HG02571 (cell line): Measurements from ENCODE around the gene CEP97.

Experiments used
- ATAC-seq: cut with Tn5 transposase; IDR thresholded peaks from one replicate; pipeline ENCODE4 v1.9.1; 2021; ENCODE audit warnings: mild to moderate bottlenecking, moderate library complexity; ENCODE audit not compliant: unreplicated experiment

Gene CEP97

DNA sequence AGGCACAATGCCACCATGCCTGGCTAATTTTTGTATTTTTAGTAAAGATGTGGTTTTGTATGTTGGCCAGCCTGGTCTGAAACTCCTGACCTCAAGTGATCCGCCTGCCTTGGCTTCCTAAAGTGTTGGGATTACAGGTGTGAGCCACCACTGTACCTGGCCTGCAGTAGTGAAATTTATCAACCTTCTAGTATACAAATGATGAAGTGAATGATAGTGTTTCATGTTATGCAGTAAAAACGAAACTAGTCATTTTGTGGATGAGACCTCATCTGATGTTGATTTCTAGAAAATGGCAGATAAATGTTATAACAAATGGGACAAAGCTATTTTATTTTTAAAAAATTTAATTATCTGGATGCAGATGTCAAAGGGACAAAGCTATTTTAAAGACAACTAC, 87.5 kb downstream of the CEP97 start:
- ATAC-seq: no peak

DNA sequence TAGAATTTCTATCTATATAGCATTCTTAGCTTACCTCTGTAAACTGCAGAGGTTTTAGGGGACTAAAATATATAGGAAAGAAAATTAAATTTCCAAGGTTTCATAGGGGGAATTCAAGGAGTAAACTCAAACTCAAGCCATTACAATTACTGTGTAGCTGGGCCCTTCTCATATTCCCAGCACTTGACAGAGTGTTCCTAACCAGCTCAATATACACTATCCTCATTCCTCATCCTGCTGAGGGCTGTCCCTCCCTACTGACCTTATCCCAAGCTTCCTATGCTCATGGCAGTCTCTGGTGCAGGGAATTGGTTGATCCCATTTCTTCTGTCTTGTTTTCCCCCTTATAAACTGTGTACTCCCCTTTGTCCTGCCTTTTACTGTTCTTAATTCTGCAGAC, 88.5 kb downstream of the CEP97 start:
- ATAC-seq: no peak

DNA sequence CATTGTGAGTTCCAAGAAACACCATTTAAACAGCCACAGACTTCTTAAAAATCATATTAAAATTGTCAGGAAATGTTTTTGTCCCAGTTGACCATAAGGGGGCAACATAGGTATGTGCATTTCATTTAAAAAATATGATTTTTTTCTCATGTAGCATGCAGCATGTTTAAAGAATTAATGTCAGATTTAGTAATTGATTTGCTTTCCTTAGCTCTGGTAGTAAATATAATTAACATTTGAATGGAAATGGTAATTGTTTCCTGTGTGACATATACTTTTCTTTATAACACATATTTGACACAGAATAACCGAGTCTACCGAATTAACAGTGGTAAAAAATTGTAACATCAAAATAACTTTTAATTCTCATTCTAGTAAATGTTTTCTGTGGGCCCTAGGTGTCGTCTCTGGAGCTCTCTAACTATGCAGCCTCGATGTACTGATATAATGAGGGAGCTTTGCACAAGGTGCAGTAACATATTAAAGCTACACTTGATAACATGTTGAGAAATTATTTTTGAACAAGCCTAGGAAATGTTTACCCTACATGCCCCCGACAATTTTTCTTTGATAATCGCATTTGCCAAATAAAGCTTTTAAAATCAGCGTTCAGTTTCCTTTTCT, 89.5 kb downstream of the CEP97 start:
- no peak for ATAC-seq

DNA sequence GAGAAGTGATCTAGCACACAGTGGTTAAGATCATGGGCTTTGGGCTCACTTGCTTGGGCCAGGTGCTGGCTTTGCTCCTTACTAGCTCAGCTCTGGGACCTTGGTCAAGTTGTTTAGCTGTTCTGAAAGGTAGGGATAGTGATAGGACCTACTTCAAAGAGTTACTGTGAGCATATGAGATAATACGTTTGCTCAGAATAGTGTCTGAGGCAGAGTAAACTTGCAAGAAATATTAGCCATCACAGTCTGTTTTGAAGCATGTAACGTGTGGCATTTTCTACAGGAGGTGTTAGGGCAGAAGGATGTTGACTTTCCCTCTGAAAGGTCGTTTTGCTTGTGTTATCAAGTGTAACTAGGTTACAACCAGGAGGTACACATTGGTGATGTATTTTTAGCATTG, 90.4 kb downstream of the CEP97 start:
- ATAC-seq: no peak

DNA sequence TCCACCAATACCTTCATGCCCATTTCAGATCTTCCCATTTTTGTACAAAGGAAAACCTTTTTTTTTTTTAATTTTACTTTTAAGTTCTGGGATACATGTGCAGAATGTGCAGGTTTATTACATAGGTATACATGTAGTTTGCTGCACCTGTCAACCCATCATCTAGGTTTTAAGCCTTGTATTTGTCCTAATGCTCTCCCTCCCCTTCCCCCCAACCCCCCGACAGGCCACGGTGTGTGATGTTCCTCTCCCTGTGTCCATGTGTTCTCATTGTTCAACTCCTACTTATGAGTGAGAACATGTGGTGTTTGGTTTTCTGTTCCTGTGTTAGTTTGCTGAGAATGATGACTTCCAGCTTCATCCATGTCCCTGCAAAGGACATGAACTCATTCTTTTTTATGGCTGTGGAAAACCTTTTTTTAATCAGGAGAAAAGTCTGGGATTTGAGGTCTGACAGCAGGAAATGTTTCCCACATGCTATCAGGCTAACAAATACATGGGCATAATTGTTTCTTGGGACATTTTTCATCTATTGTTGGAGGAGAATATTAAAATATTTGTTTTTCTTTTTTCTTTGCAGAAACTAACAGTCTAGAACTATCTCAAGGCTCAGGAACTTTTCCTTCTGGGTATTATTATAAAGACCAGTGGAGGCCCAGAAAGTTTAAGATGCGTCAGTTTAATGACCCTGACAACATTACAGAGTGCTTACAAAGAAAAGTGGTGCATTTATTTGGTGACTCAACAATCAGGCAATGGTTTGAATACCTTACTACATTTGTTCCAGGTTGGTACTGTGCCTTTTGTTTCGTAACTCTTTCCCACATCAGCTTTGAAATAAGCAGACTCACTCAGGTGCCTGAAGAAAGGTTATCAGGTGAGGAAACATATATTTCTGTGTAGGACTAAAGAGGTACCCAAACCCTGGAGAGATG, 92.1 kb downstream of the CEP97 start:
- no peak for ATAC-seq

DNA sequence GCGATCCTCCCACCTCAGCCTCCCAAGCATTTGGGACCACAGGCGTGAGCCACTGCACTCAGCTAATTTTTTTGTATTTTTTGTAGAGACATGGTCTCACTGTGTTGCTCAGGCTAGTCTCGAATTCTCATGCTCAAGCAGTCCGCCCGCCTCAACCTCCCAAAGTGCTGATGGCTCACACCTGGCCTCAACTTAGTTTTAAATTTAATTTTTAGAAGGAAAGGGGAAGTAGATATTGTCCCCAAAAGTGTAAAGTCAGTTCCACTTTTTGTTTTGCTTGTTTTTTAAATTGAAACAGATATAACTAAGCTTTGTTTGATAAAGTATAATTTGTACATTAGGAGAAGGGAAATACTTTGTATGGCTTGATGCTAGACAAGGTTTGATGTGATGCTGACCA, 93.6 kb downstream of the CEP97 start:
- no peak for ATAC-seq

DNA sequence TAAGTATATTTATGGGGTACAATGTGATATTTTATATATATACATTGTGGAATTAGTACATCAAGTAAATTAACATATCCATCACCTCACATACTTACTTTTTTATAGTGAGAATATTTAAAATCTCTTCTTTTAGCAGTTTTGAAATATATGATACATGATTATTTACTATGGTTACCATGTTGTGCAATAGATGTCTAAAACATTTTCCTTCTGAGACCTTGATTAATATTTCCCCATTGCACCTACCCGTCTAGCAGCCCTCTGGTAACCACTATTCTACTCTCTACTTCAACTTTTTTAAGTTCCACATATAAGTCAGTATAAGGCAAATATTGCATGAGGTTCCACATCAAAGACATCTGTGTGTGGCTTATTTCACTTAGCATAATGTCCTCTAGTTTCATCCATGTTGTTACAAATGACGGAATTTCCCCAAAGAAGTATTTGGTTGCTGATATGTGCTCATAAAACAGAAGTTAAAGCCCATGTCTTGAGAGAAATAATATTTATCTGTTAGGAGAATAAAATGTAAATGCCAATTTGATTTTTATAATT, 95.3 kb downstream of the CEP97 start:
- ATAC-seq: peak; percentile 69
